Small intestine (tissue), 7 donors: ENCODE results near the gene NKD1. TPM values are rescaled to one million over a fixed set of nuclear protein-coding genes. Genes with fewer than 3 reads are reported as not detected.

Experiments
- DNase-seq, 2 donors: peaks; one replicate each; pipeline versions ENCODE4 v3.0.0 to v3.0.0-alpha.2; 2013
- FAIRE-seq: peaks from 2 replicates; lab custom pipeline; 2012; peaks lifted over from hg19 to GRCh38; lab: Jason Lieb, UNC
- H3K27ac ChIP-seq, 3 donors: one replicate each; pipeline ENCODE4 v1.5.1; 2013; ENCODE audit warnings: low read length in 2 of 3, mild to moderate bottlenecking in 2 of 3, control low read depth in 1 of 3, inconsistent platforms in 1 of 3, low read depth in 1 of 3, moderate library complexity in 1 of 3
- H3K27me3 ChIP-seq, 3 donors: one replicate each; pipeline ENCODE4 v1.6.1; 2013; ENCODE audit warnings: low read length in 3 of 3, inconsistent platforms in 1 of 3; ENCODE audit not compliant: control insufficient read depth in 3 of 3, insufficient read depth in 3 of 3
- H3K36me3 ChIP-seq, 3 donors: one replicate each; pipeline ENCODE4 v1.6.1; 2013; ENCODE audit warnings: low read length in 3 of 3, inconsistent platforms in 1 of 3, low read depth in 1 of 3, mild to moderate bottlenecking in 1 of 3, moderate library complexity in 1 of 3; ENCODE audit not compliant: control insufficient read depth in 3 of 3, insufficient read depth in 2 of 3
- H3K4me1 ChIP-seq, 3 donors: one replicate each; pipeline ENCODE4 v1.6.1; 2013; ENCODE audit warnings: low read length in 2 of 3, inconsistent platforms in 1 of 3, low read depth in 1 of 3, mild to moderate bottlenecking in 1 of 3, moderate library complexity in 1 of 3; ENCODE audit not compliant: control insufficient read depth in 3 of 3, insufficient read depth in 2 of 3
- H3K4me3 ChIP-seq, 3 donors: one replicate each; pipeline ENCODE4 v1.5.1; 2013; ENCODE audit warnings: low read length in 3 of 3, control low read depth in 1 of 3, inconsistent platforms in 1 of 3, low read depth in 1 of 3, mild to moderate bottlenecking in 1 of 3, moderate library complexity in 1 of 3
- H3K9me3 ChIP-seq, 2 donors: one replicate each; pipeline ENCODE4 v1.6.1; 2013; ENCODE audit warnings: low read depth in 1 of 2, low read length in 1 of 2; ENCODE audit not compliant: control insufficient read depth in 2 of 2, insufficient read depth in 1 of 2
- WGBS, 3 donors: extraction: QIAGEN DNeasy Blood & Tissue Kit; methylation state at CpG; one replicate each; pipeline ENCODE4 v1.1.7; 2013; 5-methylcytosine and 5-hydroxymethylcytosine counted together
- polyA plus RNA-seq, 4 donors: library from polyadenylated mRNA; stranded (reverse) in 3 of 4; unstranded in 1 of 4; fragments of 200-250 nt in 3 of 4; fragments of 120-200 nt in 1 of 4; gene quantifications; one replicate each; pipeline versions ENCODE4 v1.2.1 to v1.2.3, GENCODE V29; 2013
- donor health status: healthy with polysubstance abuse.
- donor health status: control.
- donor health status: control.
- donor health status: Bipolar disorder and iron deficiency.
- donor health status: healthy.

Gene NKD1
- polyA plus RNA-seq, 4 donors, result 0.22 to 2.9 (median 1.3) TPM

GRCh38 chr16:50694206-50694605, 146.0 kb downstream of the NKD1 start:
- 93 to 94% (median 93%) methylated on average over 2 of the region's 2 CpGs for WGBS, 3 donors
- DNase-seq (no peak), FAIRE-seq (no peak)
- H3K27me3 ChIP-seq, result peaks cover 0 to 3% (median 0%) of the 10 kb centered on the region in 3 donors
- H3K27ac ChIP-seq, result no peak overlapping the region
- peaks cover 3 to 14% (median 5%) of the 10 kb centered on the region in 3 donors for H3K4me1 ChIP-seq
- no peaks in the 10 kb centered on the region for H3K9me3 ChIP-seq
- no peak overlapping the region for H3K4me3 ChIP-seq
- no peaks in the 10 kb centered on the region for H3K36me3 ChIP-seq

GRCh38 chr16:50695017-50696000, 147.1 kb downstream of the NKD1 start:
- 94 to 97% (median 96%) methylated on average over 9 of the region's 9 CpGs for WGBS, 3 donors
- Histone ChIP-seq H3K4me3 (no peak overlapping the region), H3K27me3 (peaks cover 0 to 3% (median 0%) of the 10 kb centered on the region in 3 donors), H3K9me3 (no peaks in the 10 kb centered on the region), H3K27ac (peak overlapping the region in 1 of 3 donors; percentile 42), H3K4me1 (peaks cover 3 to 14% (median 5%) of the 10 kb centered on the region in 3 donors), H3K36me3 (no peaks in the 10 kb centered on the region)
- DNase-seq (no peak), FAIRE-seq (no peak)

GRCh38 chr16:50696126-50696525, 147.9 kb downstream of the NKD1 start:
- DNase-seq, result peak in 1 of 2 donors; percentile 39

GRCh38 chr16:50696575-50697420, 148.6 kb downstream of the NKD1 start:
- peak; percentile 84 to 85 for DNase-seq
- Histone ChIP-seq H3K36me3 (no peaks in the 10 kb centered on the region), H3K4me3 (no peak overlapping the region), H3K9me3 (no peaks in the 10 kb centered on the region), H3K27me3 (peaks cover 0 to 3% (median 0%) of the 10 kb centered on the region in 3 donors), H3K27ac (peak overlapping the region in 2 of 3 donors; percentile 20 to 81), H3K4me1 (peaks cover 3 to 14% (median 5%) of the 10 kb centered on the region in 3 donors)
- WGBS, 3 donors, result 64 to 67% (median 66%) methylated on average over 13 to 15 of the region's 15 CpGs
- FAIRE-seq, result no peak

More at GRCh38 chr16:50696126-50696525, 147.9 kb downstream of the NKD1 start:
- WGBS, 3 donors, result 26 to 42% (median 32%) methylated on average over 5 of the region's 5 CpGs
- no peaks in the 10 kb centered on the region for H3K9me3 ChIP-seq
- no peaks in the 10 kb centered on the region for H3K36me3 ChIP-seq
- no peak for FAIRE-seq
- peaks cover 0 to 3% (median 0%) of the 10 kb centered on the region in 3 donors for H3K27me3 ChIP-seq
- peak overlapping the region in 1 of 3 donors; percentile 42 for H3K27ac ChIP-seq
- H3K4me3 ChIP-seq, result no peak overlapping the region
- peaks cover 3 to 14% (median 5%) of the 10 kb centered on the region in 3 donors for H3K4me1 ChIP-seq

GRCh38 chr16:50697421-50697715, 149.2 kb downstream of the NKD1 start:
- 94 to 95% (median 94%) methylated on average over 5 of the region's 5 CpGs for WGBS, 3 donors
- no peak for FAIRE-seq

GRCh38 chr16:50697881-50698767, 149.9 kb downstream of the NKD1 start:
- Histone ChIP-seq H3K27me3 (peaks cover 0 to 3% (median 0%) of the 10 kb centered on the region in 3 donors), H3K4me3 (peak overlapping the region in 1 of 3 donors; percentile 32), H3K4me1 (peaks cover 3 to 14% (median 5%) of the 10 kb centered on the region in 3 donors), H3K27ac (peak overlapping the region in 2 of 3 donors; percentile 27 to 81), H3K36me3 (no peaks in the 10 kb centered on the region), H3K9me3 (no peaks in the 10 kb centered on the region)
- WGBS, 3 donors, result 30 to 43% (median 30%) methylated on average over 19 of the region's 19 CpGs
- peak; percentile 46 to 53 for DNase-seq
- FAIRE-seq, result no peak

More at GRCh38 chr16:50697421-50697715, 149.2 kb downstream of the NKD1 start:
- peak overlapping the region in 1 of 3 donors; percentile 81 for H3K27ac ChIP-seq
- no peaks in the 10 kb centered on the region for H3K9me3 ChIP-seq
- H3K4me1 ChIP-seq, result peaks cover 3 to 14% (median 5%) of the 10 kb centered on the region in 3 donors
- H3K27me3 ChIP-seq, result peaks cover 0 to 3% (median 0%) of the 10 kb centered on the region in 3 donors
- DNase-seq, result no peak
- no peaks in the 10 kb centered on the region for H3K36me3 ChIP-seq
- no peak overlapping the region for H3K4me3 ChIP-seq
